ENCODE results near the gene DGCR2. TPM values are rescaled to one million over a fixed set of nuclear protein-coding genes. Genes with fewer than 3 reads are reported as not detected.

The DGCR2 gene
- total RNA-seq, 1 donor from 2014 or later: 50.0 TPM

DNA sequence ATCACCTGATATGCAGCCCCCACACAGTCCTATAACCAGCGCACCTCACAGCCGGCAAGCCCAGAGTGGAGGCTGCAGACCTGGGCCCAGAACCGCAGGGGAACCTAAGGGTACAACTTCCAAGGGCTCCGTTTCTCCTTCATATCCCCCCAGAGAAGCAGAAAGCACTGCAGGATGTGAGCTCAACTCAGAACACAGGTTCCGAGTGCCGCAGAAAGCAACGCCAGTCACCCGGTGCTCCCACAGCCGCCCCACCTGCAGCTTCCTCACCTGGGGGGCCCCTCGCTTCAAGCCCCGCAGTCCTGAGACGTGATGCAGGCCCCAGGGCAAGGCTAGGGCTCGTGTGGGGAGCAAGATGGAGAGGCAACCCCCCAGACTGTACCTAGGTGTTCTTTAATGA, 11.3 kb upstream of the DGCR2 start:
- TF ChIP-seq, protein P1, sequence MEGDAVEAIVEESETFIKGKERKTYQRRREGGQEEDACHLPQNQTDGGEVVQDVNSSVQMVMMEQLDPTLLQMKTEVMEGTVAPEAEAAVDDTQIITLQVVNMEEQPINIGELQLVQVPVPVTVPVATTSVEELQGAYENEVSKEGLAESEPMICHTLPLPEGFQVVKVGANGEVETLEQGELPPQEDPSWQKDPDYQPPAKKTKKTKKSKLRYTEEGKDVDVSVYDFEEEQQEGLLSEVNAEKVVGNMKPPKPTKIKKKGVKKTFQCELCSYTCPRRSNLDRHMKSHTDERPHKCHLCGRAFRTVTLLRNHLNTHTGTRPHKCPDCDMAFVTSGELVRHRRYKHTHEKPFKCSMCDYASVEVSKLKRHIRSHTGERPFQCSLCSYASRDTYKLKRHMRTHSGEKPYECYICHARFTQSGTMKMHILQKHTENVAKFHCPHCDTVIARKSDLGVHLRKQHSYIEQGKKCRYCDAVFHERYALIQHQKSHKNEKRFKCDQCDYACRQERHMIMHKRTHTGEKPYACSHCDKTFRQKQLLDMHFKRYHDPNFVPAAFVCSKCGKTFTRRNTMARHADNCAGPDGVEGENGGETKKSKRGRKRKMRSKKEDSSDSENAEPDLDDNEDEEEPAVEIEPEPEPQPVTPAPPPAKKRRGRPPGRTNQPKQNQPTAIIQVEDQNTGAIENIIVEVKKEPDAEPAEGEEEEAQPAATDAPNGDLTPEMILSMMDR (IDR thresholded peaks at IDR 0.05; ENCODE audit: insufficient read depth, low read length, severe bottlenecking): no peak
- H3K4me3 ChIP-seq (ENCODE audit: low read depth, low read length): no peak overlapping the region
- H3K36me3 ChIP-seq (ENCODE audit: control insufficient read depth, insufficient read depth, low read length): peaks cover 26% of the 10 kb centered on the region
- DNase-seq (ENCODE audit: low read depth): no peak
- FAIRE-seq: no peak
- no peaks in the 10 kb centered on the region for H3K27me3 ChIP-seq (ENCODE audit: control insufficient read depth, insufficient read depth, low read length)

DNA sequence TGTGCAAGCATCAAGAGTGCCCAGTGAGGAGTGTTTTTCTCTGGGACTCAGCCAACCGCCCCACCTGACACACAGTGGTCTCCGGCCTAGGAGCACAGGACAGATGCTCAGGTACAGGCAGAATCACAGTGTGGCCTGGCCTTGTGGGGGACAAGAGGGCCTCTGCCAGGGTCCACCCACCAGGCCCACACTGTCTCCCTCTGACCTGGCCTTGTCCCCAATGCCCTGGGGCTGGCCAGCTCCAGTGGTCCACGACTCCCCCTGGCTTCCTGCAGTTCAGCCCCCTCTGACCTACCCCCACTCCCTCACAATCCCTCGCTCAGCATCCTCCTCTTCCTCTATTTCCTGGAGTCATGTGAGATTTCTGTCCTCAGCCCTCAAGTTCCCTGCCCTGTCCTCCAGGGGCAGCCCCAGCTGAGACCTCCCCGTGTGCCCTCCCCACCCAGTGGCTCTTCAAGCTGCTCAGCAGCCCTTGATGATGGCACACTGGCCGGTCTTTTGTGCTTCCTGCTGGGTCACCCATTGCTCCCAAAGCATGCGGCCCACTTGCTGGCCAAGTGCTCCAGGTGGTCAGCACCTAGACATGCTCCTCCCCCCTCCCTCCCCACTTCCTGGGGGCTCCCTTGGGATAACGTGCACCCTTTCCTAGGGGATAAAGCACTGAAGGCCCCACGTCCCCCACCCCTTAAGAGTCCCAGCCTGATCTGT, 10.6 kb upstream of the DGCR2 start:
- Histone ChIP-seq H3K36me3 (ENCODE audit: control insufficient read depth, insufficient read depth, low read length) (peaks cover 21% of the 10 kb centered on the region), H3K27me3 (ENCODE audit: control insufficient read depth, insufficient read depth, low read length) (no peaks in the 10 kb centered on the region), H3K4me3 (ENCODE audit: low read depth, low read length) (no peak overlapping the region)
- TF ChIP-seq, protein P1 (IDR thresholded peaks at IDR 0.05; ENCODE audit: insufficient read depth, low read length, severe bottlenecking): no peak
- FAIRE-seq: peak; percentile 58
- DNase-seq (ENCODE audit: low read depth): no peak

DNA sequence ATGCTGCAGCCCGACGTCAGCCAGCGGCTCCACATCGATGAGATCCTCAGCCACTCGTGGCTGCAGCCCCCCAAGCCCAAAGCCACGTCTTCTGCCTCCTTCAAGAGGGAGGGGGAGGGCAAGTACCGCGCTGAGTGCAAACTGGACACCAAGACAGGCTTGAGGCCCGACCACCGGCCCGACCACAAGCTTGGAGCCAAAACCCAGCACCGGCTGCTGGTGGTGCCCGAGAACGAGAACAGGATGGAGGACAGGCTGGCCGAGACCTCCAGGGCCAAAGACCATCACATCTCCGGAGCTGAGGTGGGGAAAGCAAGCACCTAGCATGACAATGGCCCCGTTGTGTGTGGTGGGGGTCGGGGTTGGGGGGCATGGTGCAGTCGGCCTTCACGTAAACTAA, 9.9 kb upstream of the DGCR2 start:
- FAIRE-seq (no peak), DNase-seq (ENCODE audit: low read depth) (no peak)
- TF ChIP-seq, protein P1 (IDR thresholded peaks at IDR 0.05; ENCODE audit: insufficient read depth, low read length, severe bottlenecking): no peak
- peaks cover 15% of the 10 kb centered on the region for H3K36me3 ChIP-seq (ENCODE audit: control insufficient read depth, insufficient read depth, low read length)
- no peaks in the 10 kb centered on the region for H3K27me3 ChIP-seq (ENCODE audit: control insufficient read depth, insufficient read depth, low read length)
- no peak overlapping the region for H3K4me3 ChIP-seq (ENCODE audit: low read depth, low read length)

DNA sequence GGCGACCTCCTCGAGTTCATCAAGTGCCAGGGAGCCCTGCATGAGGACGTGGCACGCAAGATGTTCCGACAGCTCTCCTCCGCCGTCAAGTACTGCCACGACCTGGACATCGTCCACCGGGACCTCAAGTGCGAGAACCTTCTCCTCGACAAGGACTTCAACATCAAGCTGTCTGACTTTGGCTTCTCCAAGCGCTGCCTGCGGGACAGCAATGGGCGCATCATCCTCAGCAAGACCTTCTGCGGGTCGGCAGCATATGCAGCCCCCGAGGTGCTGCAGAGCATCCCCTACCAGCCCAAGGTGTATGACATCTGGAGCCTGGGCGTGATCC, 9.4 kb upstream of the DGCR2 start:
- TF ChIP-seq, protein P1 (IDR thresholded peaks at IDR 0.05; ENCODE audit: insufficient read depth, low read length, severe bottlenecking): no peak
- no peak for DNase-seq (ENCODE audit: low read depth)
- Histone ChIP-seq H3K27me3 (ENCODE audit: control insufficient read depth, insufficient read depth, low read length) (no peaks in the 10 kb centered on the region), H3K36me3 (ENCODE audit: control insufficient read depth, insufficient read depth, low read length) (peaks cover 14% of the 10 kb centered on the region), H3K4me3 (ENCODE audit: low read depth, low read length) (no peak overlapping the region)
- FAIRE-seq: peak; percentile 52

DNA sequence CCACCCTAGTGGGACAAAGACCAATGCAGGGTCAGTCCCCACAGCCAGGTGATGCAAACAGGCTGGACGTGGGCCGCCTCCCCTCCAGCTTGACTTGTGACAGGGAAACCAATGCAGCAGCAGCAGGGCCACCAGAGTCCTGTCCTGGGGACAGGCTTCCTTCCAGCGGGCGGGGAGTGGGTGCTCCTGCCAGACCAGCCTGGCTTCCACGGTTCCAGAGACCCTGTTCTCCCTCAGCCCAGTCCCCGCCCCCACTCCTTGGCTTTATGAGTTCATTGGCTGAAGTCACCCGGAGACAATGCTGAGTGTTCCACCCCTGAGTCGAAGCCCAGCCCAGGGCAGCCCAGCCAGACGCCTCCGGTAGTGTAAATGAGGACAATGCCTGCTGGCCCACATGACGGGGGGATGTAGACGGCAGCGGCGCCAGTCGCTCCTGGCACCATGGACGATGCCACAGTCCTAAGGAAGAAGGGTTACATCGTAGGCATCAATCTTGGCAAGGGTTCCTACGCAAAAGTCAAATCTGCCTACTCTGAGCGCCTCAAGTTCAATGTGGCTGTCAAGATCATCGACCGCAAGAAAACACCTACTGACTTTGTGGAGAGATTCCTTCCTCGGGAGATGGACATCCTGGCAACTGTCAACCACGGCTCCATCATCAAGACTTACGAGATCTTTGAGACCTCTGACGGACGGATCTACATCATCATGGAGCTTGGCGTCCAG, 8.9 kb upstream of the DGCR2 start, which contains the start of gene TSSK2:
TSSK2 (plus strand) TSS at position 350 of the 726 bp plus-strand sequence; CDS start at position 442, 92 bp downstream.
- DNase-seq (ENCODE audit: low read depth) (no peak), FAIRE-seq (no peak)
- TF ChIP-seq, protein P1 (IDR thresholded peaks at IDR 0.05; ENCODE audit: insufficient read depth, low read length, severe bottlenecking): no peak
- no peaks in the 10 kb centered on the region for H3K27me3 ChIP-seq (ENCODE audit: control insufficient read depth, insufficient read depth, low read length)
- no peak within 1 kb of the TSS for H3K4me3 ChIP-seq (ENCODE audit: low read depth, low read length)
- H3K36me3 ChIP-seq (ENCODE audit: control insufficient read depth, insufficient read depth, low read length): peaks cover 11% of the 10 kb centered on the region

Measured in bronchial epithelial cell (primary cell).